Fibroblast of villous mesenchyme (primary cell): ENCODE results near the gene NEUROG1. TPM values are rescaled to one million over a fixed set of nuclear protein-coding genes. Genes with fewer than 3 reads are reported as not detected.
A peak's percentile ranks its signal among the peaks of the same experiment; 100 is the strongest.

Experiments
- DNase-seq: peaks from one replicate; pipeline ENCODE4 v3.0.0-alpha.2; 2010; ENCODE audit warnings: low read depth
- H3K4me3 ChIP-seq: 2 replicates; pipeline ENCODE4 v1.5.1; 2011; ENCODE audit warnings: low read depth, mild to moderate bottlenecking, low read length
- total RNA-seq: library from RNA; depleted of rRNA; stranded (reverse); fragments of >200 nt; gene quantifications from 2 replicates; pipeline ENCODE4 v1.2.3, GENCODE V29; 2012
- TF ChIP-seq, protein P1 (sequence below): IDR thresholded peaks from 2 replicates; pipeline ENCODE4 v1.5.1; 2012; ENCODE audit warnings: low read depth, mild to moderate bottlenecking, low read length; ENCODE audit not compliant: insufficient read depth

NEUROG1 gene
- total RNA-seq, 1 donor = not detected

- TF ChIP-seq, protein P1, sequence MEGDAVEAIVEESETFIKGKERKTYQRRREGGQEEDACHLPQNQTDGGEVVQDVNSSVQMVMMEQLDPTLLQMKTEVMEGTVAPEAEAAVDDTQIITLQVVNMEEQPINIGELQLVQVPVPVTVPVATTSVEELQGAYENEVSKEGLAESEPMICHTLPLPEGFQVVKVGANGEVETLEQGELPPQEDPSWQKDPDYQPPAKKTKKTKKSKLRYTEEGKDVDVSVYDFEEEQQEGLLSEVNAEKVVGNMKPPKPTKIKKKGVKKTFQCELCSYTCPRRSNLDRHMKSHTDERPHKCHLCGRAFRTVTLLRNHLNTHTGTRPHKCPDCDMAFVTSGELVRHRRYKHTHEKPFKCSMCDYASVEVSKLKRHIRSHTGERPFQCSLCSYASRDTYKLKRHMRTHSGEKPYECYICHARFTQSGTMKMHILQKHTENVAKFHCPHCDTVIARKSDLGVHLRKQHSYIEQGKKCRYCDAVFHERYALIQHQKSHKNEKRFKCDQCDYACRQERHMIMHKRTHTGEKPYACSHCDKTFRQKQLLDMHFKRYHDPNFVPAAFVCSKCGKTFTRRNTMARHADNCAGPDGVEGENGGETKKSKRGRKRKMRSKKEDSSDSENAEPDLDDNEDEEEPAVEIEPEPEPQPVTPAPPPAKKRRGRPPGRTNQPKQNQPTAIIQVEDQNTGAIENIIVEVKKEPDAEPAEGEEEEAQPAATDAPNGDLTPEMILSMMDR = no peak
- no peak for DNase-seq
These were observed 19.8 kb upstream of the NEUROG1 start for GRCh38 chr5:135555530-135555929.

GRCh38 chr5:135553688-135554462, 18.1 kb upstream of the NEUROG1 start:
- TF ChIP-seq, protein P1 = peak; percentile 41
- H3K4me3 ChIP-seq = peak overlapping the region; percentile 25
- no peak for DNase-seq

More at GRCh38 chr5:135555530-135555929, 19.8 kb upstream of the NEUROG1 start:
- H3K4me3 ChIP-seq = no peak overlapping the region

- DNase-seq = peak; percentile 71
- TF ChIP-seq, protein P1 = peak; percentile 86
These were observed 16.1 kb upstream of the NEUROG1 start for GRCh38 chr5:135551593-135552447.

DNA sequence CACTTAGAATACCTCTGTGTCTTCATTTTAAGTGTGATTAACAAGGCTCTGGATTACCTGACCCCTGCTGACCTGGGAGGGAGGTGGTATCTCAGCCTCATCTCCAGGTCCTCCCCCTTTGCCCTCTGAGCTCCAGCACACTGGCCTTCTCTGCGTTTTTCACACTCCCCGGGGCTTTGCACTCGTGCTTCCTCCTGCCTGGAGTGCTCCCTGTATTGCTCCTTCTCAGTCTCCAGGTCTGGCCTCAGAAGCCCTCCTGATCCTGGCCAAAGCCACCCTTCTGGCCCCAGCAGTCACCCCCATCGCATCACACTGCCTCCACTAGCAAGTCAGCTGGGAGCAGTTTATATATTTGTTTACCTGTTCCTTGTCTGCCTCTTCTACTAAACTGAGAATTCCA, 13.6 kb upstream of the NEUROG1 start:
- TF ChIP-seq, protein P1 = no peak
- no peak for DNase-seq
- no peak overlapping the region for H3K4me3 ChIP-seq

More at GRCh38 chr5:135551593-135552447, 16.1 kb upstream of the NEUROG1 start:
- H3K4me3 ChIP-seq = no peak overlapping the region

- DNase-seq = no peak
- no peak overlapping the region for H3K4me3 ChIP-seq
- TF ChIP-seq, protein P1 = no peak
These were observed 12.0 kb upstream of the NEUROG1 start for GRCh38 chr5:135547590-135548254.

DNA sequence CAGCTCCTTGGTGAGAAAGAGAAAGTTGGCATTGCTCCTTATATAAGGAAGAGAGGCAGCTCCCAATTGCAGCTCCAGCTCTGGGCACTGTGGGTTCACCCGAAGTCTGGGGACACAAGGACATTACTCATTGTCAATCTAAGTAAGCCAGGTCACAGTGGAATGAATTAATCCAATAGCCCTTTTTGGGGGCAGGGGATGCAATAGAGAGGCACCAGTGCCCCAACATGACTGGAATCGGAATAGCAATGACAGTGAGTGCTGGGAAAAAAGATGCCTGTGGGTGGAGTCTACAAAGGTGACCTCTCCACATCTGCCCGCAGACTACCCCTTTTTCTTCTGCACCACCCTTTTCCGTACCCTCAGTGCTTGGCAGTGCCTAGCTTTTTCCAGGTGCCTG, 11.1 kb upstream of the NEUROG1 start:
- DNase-seq = no peak
- TF ChIP-seq, protein P1 = no peak

More for the DNA sequence above, 11.1 kb upstream of the NEUROG1 start:
- H3K4me3 ChIP-seq = no peak overlapping the region
